GM23338 (cell line): Measurements from ENCODE around the gene EPHA4. TPM values are rescaled to one million over a fixed set of nuclear protein-coding genes. Genes with fewer than 3 reads are reported as not detected.

Experiments
- ATAC-seq: fragments of 200-7000 bp; cut with Tn5 transposase; 3 replicates; pipeline ENCODE4 v1.9.1; 2020
- DNase-seq: peaks from one replicate; pipeline ENCODE4 v3.0.0-alpha.2; 2015; ENCODE audit warnings: low spot score
- H2AFZ ChIP-seq: fragments of 200-600 bp; sonication (generic); 2 replicates; pipeline ENCODE4 v1.8.0; 2016; ENCODE audit warnings: antibody characterized with exemption, mild to moderate bottlenecking, moderate library complexity
- H3F3A ChIP-seq: fragments of 200-600 bp; sonication (generic); replicated peaks from 2 replicates; pipeline ENCODE4 v1.8.0; 2017; ENCODE audit warnings: antibody characterized with exemption, mixed run types, low read depth
- H3K27ac ChIP-seq: fragments of 200-600 bp; sonication (generic); 2 replicates; pipeline ENCODE4 v1.6.1; 2016; ENCODE audit warnings: low read depth
- H3K27me3 ChIP-seq: fragments of 200-600 bp; sonication (generic); 2 replicates; pipeline ENCODE4 v1.8.0; 2016; ENCODE audit warnings: mild to moderate bottlenecking, mixed run types, moderate library complexity; ENCODE audit not compliant: insufficient read depth
- H3K36me3 ChIP-seq: fragments of 200-600 bp; sonication (generic); 2 replicates; pipeline ENCODE4 v1.8.0; 2016; ENCODE audit warnings: mild to moderate bottlenecking; ENCODE audit not compliant: insufficient read depth
- H3K4me1 ChIP-seq: fragments of 200-600 bp; sonication (generic); 2 replicates; pipeline ENCODE4 v1.8.0; 2016; ENCODE audit warnings: mild to moderate bottlenecking, moderate library complexity; ENCODE audit not compliant: insufficient read depth
- H3K4me2 ChIP-seq: fragments of 200-600 bp; sonication (generic); 2 replicates; pipeline ENCODE4 v1.7.1; 2017; ENCODE audit warnings: mixed run types
- H3K4me3 ChIP-seq: fragments of 200-600 bp; sonication (generic); 2 replicates; pipeline ENCODE4 v1.6.1; 2016; ENCODE audit warnings: mixed run types
- H3K79me2 ChIP-seq: fragments of 200-600 bp; sonication (generic); replicated peaks from 2 replicates; pipeline ENCODE4 v1.8.0; 2017; ENCODE audit warnings: mild to moderate bottlenecking; ENCODE audit not compliant: insufficient read depth
- H3K9me2 ChIP-seq: fragments of 200-600 bp; sonication (generic); 2 replicates; pipeline ENCODE4 v1.8.0; 2017; ENCODE audit not compliant: insufficient read depth
- H4K20me1 ChIP-seq: fragments of 200-600 bp; sonication (generic); replicated peaks from 2 replicates; pipeline ENCODE4 v1.8.0; 2017; ENCODE audit warnings: mild to moderate bottlenecking; ENCODE audit not compliant: insufficient read depth
- H3K27ac Mint-ChIP-seq: 2 replicates; pipeline ENCODE4 v1.8.0; 2020; ENCODE audit warnings: inconsistent platforms, mild to moderate bottlenecking, moderate library complexity, mixed read lengths
- H3K27me3 Mint-ChIP-seq: 3 replicates; pipeline ENCODE4 v1.8.0; 2022; ENCODE audit warnings: low read depth, mild to moderate bottlenecking, moderate library complexity, mixed read lengths, inconsistent platforms; ENCODE audit not compliant: insufficient read depth, poor library complexity
- H3K36me3 Mint-ChIP-seq: 3 replicates; pipeline ENCODE4 v1.8.0; 2021; ENCODE audit warnings: low read depth, mild to moderate bottlenecking, inconsistent platforms, moderate library complexity, mixed read lengths
- H3K4me1 Mint-ChIP-seq: 3 replicates; pipeline ENCODE4 v1.8.0; 2020; ENCODE audit warnings: mild to moderate bottlenecking, inconsistent platforms, mixed read lengths
- H3K4me3 Mint-ChIP-seq: 3 replicates; pipeline ENCODE4 v1.8.0; 2021; ENCODE audit warnings: moderate library complexity, mild to moderate bottlenecking, inconsistent platforms, mixed read lengths
- H3K9me3 Mint-ChIP-seq: 3 replicates; pipeline ENCODE4 v1.8.0; 2020; ENCODE audit warnings: moderate library complexity, mild to moderate bottlenecking, inconsistent platforms, mixed read lengths
- CTCF ChIP-seq, 2 experiments: fragments of 200-600 bp in 1 of 2; sonication (generic) in 1 of 2; conservative IDR thresholded peaks; 2 replicates each; pipeline versions ENCODE4 v1.5.1 to v1.6.1; 2016 to 2017; ENCODE audit warnings: antibody characterized with exemption in 2 of 2, low read depth in 2 of 2, mild to moderate bottlenecking in 2 of 2, moderate library complexity in 1 of 2
- EZH2 ChIP-seq: fragments of 200-600 bp; sonication (generic); IDR thresholded peaks from one replicate; pipeline ENCODE4 v1.8.0; 2017; ENCODE audit warnings: antibody characterized with exemption, mild to moderate bottlenecking, low read depth; ENCODE audit not compliant: unreplicated experiment
- EZH2phosphoT487 ChIP-seq: fragments of 200-600 bp; sonication (generic); IDR thresholded peaks from one replicate; pipeline ENCODE4 v1.8.1; 2018; ENCODE audit warnings: antibody characterized with exemption; ENCODE audit not compliant: unreplicated experiment
- NANOG ChIP-seq: IDR thresholded peaks from 2 replicates; pipeline ENCODE4 v1.6.1; 2016; ENCODE audit warnings: antibody characterized with exemption, borderline replicate concordance
- POLR2AphosphoS5 ChIP-seq: IDR thresholded peaks from 2 replicates; pipeline ENCODE4 v1.6.1; 2016; ENCODE audit warnings: antibody characterized with exemption, low read depth
- STAT1 ChIP-seq: IDR thresholded peaks from one replicate; pipeline ENCODE4 v1.6.1; 2016; ENCODE audit warnings: antibody characterized with exemption; ENCODE audit not compliant: unreplicated experiment
- ZNF114 ChIP-seq: fragments of 250-450 bp; sonication (Bioruptor Pico); IDR thresholded peaks from 2 replicates; pipeline ENCODE4 v1.5.0; 2020; ENCODE audit warnings: mild to moderate bottlenecking, moderate library complexity
- ZNF331 ChIP-seq: fragments of 250-450 bp; sonication (Bioruptor Pico); IDR thresholded peaks from 2 replicates; pipeline ENCODE4 v1.5.0; 2020; ENCODE audit warnings: low read depth, mild to moderate bottlenecking, moderate library complexity
- ZNF462 ChIP-seq: fragments of 250-450 bp; sonication (Bioruptor Pico); IDR thresholded peaks from 2 replicates; pipeline ENCODE4 v1.5.0; 2020; ENCODE audit warnings: mild to moderate bottlenecking, moderate library complexity
- polyA plus RNA-seq: library from polyadenylated mRNA; unstranded; fragments of >200 nt; fragmentation: Nextera tagmentation; extraction: Ambion mirVana; gene quantifications from 2 replicates; pipeline ENCODE4 v1.2.1, GENCODE V29; 2016
- total RNA-seq: library from RNA; depleted of rRNA; stranded (reverse); fragments of >200 nt; shearing (Covaris generic); gene quantifications from 2 replicates; pipeline ENCODE4 v1.2.3, GENCODE V29; 2014

The EPHA4 gene
- total and polyA plus RNA-seq, 2 experiments from 2014 or later: 4.1 to 6.2 TPM

GRCh38 chr2:221389904-221390303, 182.2 kb downstream of the EPHA4 start (continued):
- TF ChIP-seq ZNF462 (CRISPR knock-in tag): no peak
- TF ChIP-seq EZH2: no peak

- Histone ChIP-seq H3K4me2 (no peak overlapping the region), H3K27me3 (no peaks in the 10 kb centered on the region), H3F3A (no peaks in the 10 kb centered on the region), H3K79me2 (no peaks in the 10 kb centered on the region), H3K36me3 (no peaks in the 10 kb centered on the region), H4K20me1 (no peaks in the 10 kb centered on the region), H3K9me2 (no peaks in the 10 kb centered on the region), H2AFZ (0 out of 2 replicates have a peak overlapping the region, but pooled peaks have one; percentile 26), H3K4me3 (no peak overlapping the region), H3K27ac (no peak overlapping the region), H3K4me1 (no peaks in the 10 kb centered on the region)
- no peaks in the 10 kb centered on the region for H3K36me3 Mint-ChIP-seq
- H3K9me3 Mint-ChIP-seq: no peaks in the 10 kb centered on the region
- no peak for ATAC-seq
- no peak for DNase-seq
- H3K27me3 Mint-ChIP-seq: peaks cover 2% of the 10 kb centered on the region
- H3K4me3 Mint-ChIP-seq: no peak overlapping the region
- H3K27ac Mint-ChIP-seq: no peak overlapping the region
- H3K4me1 Mint-ChIP-seq: peaks cover 2% of the 10 kb centered on the region; the same call in 1 of the 3 replicates
- no peak for TF ChIP-seq POLR2AphosphoS5
- no peak for TF ChIP-seq ZNF462 (CRISPR knock-in tag)
- no peak for TF ChIP-seq NANOG
- no peak for TF ChIP-seq EZH2phosphoT487
- no peak for TF ChIP-seq CTCF (conservative IDR thresholded peaks at IDR 0.05; ENCODE audit: low read depth in 2 of 2)
- no peak for TF ChIP-seq ZNF331 (CRISPR knock-in tag)
- TF ChIP-seq ZNF114 (CRISPR knock-in tag): no peak
- no peak for TF ChIP-seq STAT1
Observed at GRCh38 chr2:221389421-221389820, 182.7 kb downstream of the EPHA4 start.
